KOPT-K1 (cell line): ENCODE results near the gene HS6ST3.
"Not testable (repeated sequence)": the region's sequence is repeated elsewhere in the genome, so short reads cannot be mapped to it uniquely, and the experiment has no call there.

Source experiments
- H3K27ac ChIP-seq: fragments of 200-600 bp; sonication (generic); 2 replicates; pipeline ENCODE4 v1.5.1; 2016; ENCODE audit warnings: antibody characterized with exemption, mild to moderate bottlenecking, low read depth, low read length; ENCODE audit not compliant: poor library complexity, severe bottlenecking
- H3K36me3 ChIP-seq: fragments of 200-600 bp; sonication (generic); 2 replicates; pipeline ENCODE4 v1.5.1; 2017; ENCODE audit warnings: antibody characterized with exemption, mild to moderate bottlenecking, low read length, moderate library complexity; ENCODE audit not compliant: insufficient read depth
- H3K9me3 ChIP-seq: fragments of 200-600 bp; sonication (generic); 2 replicates; pipeline ENCODE4 v1.5.1; 2017; ENCODE audit warnings: antibody characterized with exemption, low read length, mild to moderate bottlenecking; ENCODE audit not compliant: insufficient read depth, poor library complexity, severe bottlenecking

Gene HS6ST3

GRCh38 chr13:96460609-96461008 lies 370.7 kb downstream of the HS6ST3 start:
- H3K9me3 ChIP-seq, result no peaks in the 10 kb centered on the region
- H3K36me3 ChIP-seq, result no peaks in the 10 kb centered on the region
- H3K27ac ChIP-seq, result no peak overlapping the region

- Histone ChIP-seq H3K36me3 (no peaks in the 10 kb centered on the region), H3K9me3 (no peaks in the 10 kb centered on the region), H3K27ac (no peak overlapping the region)
These were observed 383.7 kb downstream of the HS6ST3 start for GRCh38 chr13:96473526-96474180.

GRCh38 chr13:96474181-96474557 lies 384.3 kb downstream of the HS6ST3 start:
- Histone ChIP-seq H3K36me3 (no peaks in the 10 kb centered on the region), H3K9me3 (no peaks in the 10 kb centered on the region), H3K27ac (no peak overlapping the region)

- no peaks in the 10 kb centered on the region for H3K36me3 ChIP-seq
- H3K9me3 ChIP-seq, result no peaks in the 10 kb centered on the region
- H3K27ac ChIP-seq, result no peak overlapping the region
These were observed 385.2 kb downstream of the HS6ST3 start for GRCh38 chr13:96475103-96475502.

GRCh38 chr13:96481482-96481881 lies 391.6 kb downstream of the HS6ST3 start:
- Histone ChIP-seq H3K9me3 (no peaks in the 10 kb centered on the region), H3K36me3 (no peaks in the 10 kb centered on the region), H3K27ac (no peak overlapping the region)

GRCh38 chr13:96490496-96490989 lies 400.6 kb downstream of the HS6ST3 start:
- H3K36me3 ChIP-seq, result no peaks in the 10 kb centered on the region
- no peak overlapping the region for H3K27ac ChIP-seq
- no peaks in the 10 kb centered on the region for H3K9me3 ChIP-seq

- no peak overlapping the region for H3K27ac ChIP-seq
- H3K9me3 ChIP-seq, result no peaks in the 10 kb centered on the region
- H3K36me3 ChIP-seq, result no peaks in the 10 kb centered on the region
These were observed 401.2 kb downstream of the HS6ST3 start for GRCh38 chr13:96491103-96491502.

GRCh38 chr13:96492766-96493165 lies 402.9 kb downstream of the HS6ST3 start:
- Histone ChIP-seq H3K9me3 (no peaks in the 10 kb centered on the region), H3K27ac (no peak overlapping the region), H3K36me3 (no peaks in the 10 kb centered on the region)

GRCh38 chr13:96499656-96500055 lies 409.7 kb downstream of the HS6ST3 start:
- Histone ChIP-seq H3K36me3 (no peaks in the 10 kb centered on the region), H3K9me3 (no peaks in the 10 kb centered on the region), H3K27ac (no peak overlapping the region)

GRCh38 chr13:96500953-96501352 lies 411.0 kb downstream of the HS6ST3 start:
- Histone ChIP-seq H3K27ac (no peak overlapping the region), H3K36me3 (no peaks in the 10 kb centered on the region), H3K9me3 (no peaks in the 10 kb centered on the region)

GRCh38 chr13:96503481-96503880 lies 413.6 kb downstream of the HS6ST3 start:
- no peaks in the 10 kb centered on the region for H3K36me3 ChIP-seq
- H3K27ac ChIP-seq, result no peak overlapping the region
- H3K9me3 ChIP-seq, result no peaks in the 10 kb centered on the region

GRCh38 chr13:96511587-96511986 lies 421.7 kb downstream of the HS6ST3 start:
- Histone ChIP-seq H3K9me3 (no peaks in the 10 kb centered on the region), H3K36me3 (no peaks in the 10 kb centered on the region), H3K27ac (no peak overlapping the region)

GRCh38 chr13:96519380-96519779 lies 429.5 kb downstream of the HS6ST3 start:
- no peaks in the 10 kb centered on the region for H3K9me3 ChIP-seq

GRCh38 chr13:96524398-96525020 lies 434.6 kb downstream of the HS6ST3 start:
- not testable (repeated sequence) for H3K36me3 ChIP-seq, H3K27ac ChIP-seq, H3K9me3 ChIP-seq

More at GRCh38 chr13:96519380-96519779, 429.5 kb downstream of the HS6ST3 start:
- Histone ChIP-seq H3K36me3 (no peaks in the 10 kb centered on the region), H3K27ac (no peak overlapping the region)

- Histone ChIP-seq H3K36me3 (no peaks in the 10 kb centered on the region), H3K27ac (no peak overlapping the region), H3K9me3 (no peaks in the 10 kb centered on the region)
These were observed 435.8 kb downstream of the HS6ST3 start for GRCh38 chr13:96525715-96526114.

- Histone ChIP-seq H3K36me3 (no peaks in the 10 kb centered on the region), H3K9me3 (no peaks in the 10 kb centered on the region), H3K27ac (no peak overlapping the region)
These were observed 437.6 kb downstream of the HS6ST3 start for GRCh38 chr13:96527497-96527896.
